OCI-LY1 (cell line): Measurements from ENCODE around the gene FNTB.

Experiments
- EZH2 ChIP-seq: fragments of 200-600 bp; sonication (generic), shearing (Covaris generic); IDR thresholded peaks from 2 replicates; pipeline ENCODE4 v1.8.0; 2017; ENCODE audit warnings: borderline replicate concordance, mixed run types, mild to moderate bottlenecking, antibody characterized with exemption, low read length, moderate library complexity, mixed read lengths
- TF ChIP-seq, protein P1 (sequence below): fragments of 200-600 bp; sonication (generic), shearing (Covaris generic); IDR thresholded peaks from 2 replicates; pipeline ENCODE4 v1.5.1; 2017; ENCODE audit warnings: mild to moderate bottlenecking, antibody characterized with exemption, low read length, moderate library complexity, mixed read lengths

DNA sequence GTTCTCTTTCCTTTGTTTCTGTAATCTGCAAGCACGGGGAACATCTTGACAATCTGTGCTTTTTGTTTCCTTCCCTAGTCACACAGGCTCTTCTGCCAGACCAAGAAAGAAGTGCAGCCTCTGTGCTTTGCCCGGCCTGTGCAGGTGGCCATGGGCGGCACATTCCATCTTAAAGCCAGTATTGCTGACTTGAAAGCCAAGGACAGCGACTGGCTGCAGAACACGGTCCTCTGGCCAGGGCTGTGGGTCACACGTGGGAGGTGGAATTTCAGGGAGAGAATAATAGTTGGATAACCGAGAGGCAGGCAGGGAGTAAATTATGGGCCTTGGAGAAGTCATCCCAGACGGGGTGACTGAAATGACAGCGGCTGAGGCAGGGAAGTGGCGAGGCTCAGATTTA, 24.8 kb downstream of the FNTB start:
- TF ChIP-seq, protein P1, sequence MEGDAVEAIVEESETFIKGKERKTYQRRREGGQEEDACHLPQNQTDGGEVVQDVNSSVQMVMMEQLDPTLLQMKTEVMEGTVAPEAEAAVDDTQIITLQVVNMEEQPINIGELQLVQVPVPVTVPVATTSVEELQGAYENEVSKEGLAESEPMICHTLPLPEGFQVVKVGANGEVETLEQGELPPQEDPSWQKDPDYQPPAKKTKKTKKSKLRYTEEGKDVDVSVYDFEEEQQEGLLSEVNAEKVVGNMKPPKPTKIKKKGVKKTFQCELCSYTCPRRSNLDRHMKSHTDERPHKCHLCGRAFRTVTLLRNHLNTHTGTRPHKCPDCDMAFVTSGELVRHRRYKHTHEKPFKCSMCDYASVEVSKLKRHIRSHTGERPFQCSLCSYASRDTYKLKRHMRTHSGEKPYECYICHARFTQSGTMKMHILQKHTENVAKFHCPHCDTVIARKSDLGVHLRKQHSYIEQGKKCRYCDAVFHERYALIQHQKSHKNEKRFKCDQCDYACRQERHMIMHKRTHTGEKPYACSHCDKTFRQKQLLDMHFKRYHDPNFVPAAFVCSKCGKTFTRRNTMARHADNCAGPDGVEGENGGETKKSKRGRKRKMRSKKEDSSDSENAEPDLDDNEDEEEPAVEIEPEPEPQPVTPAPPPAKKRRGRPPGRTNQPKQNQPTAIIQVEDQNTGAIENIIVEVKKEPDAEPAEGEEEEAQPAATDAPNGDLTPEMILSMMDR = no peak
- no peak for TF ChIP-seq EZH2
